Endothelial cell of umbilical vein (primary cell): ENCODE measurements around the gene CXCR1. TPM values are rescaled to one million over a fixed set of nuclear protein-coding genes. Genes with fewer than 3 reads are reported as not detected.

Experiments
- BruUV-seq: library from RNA; stranded (reverse); fragments of 400-500 nt; replicated peaks from 2 replicates; lab custom pipeline; 2021; lab: Mats Ljungman, UMichigan
- CTCF ChIA-PET: fragments of 300-600, 350-600 bp; sonication (Branson Sonifier 250); formaldehyde crosslinking; loops from one replicate; lab custom pipeline; 2021; ENCODE audit warnings: antibody characterized with exemption, inconsistent platforms; lab: Charles Lee
- POLR2A ChIA-PET: fragments of 300-600, 350-600 bp; sonication (Branson Sonifier 250); formaldehyde crosslinking; loops from one replicate; lab custom pipeline; 2021; ENCODE audit warnings: antibody characterized with exemption, inconsistent platforms; lab: Charles Lee
- DNase-seq: peaks from one replicate; pipeline ENCODE4 v3.0.0-alpha.2; 2011; ENCODE audit warnings: low read depth, low spot score
- FAIRE-seq: peaks from 2 replicates; lab custom pipeline; 2011; peaks lifted over from hg19 to GRCh38; lab: Jason Lieb, UNC
- H2AFZ ChIP-seq: 2 replicates; pipeline ENCODE4 v1.6.0; 2012; ENCODE audit warnings: low read depth, low read length, control low read depth, inconsistent platforms
- H3K27ac ChIP-seq: 2 replicates; pipeline ENCODE4 v1.5.1; 2011; ENCODE audit warnings: low read depth, mild to moderate bottlenecking, control low read depth, low read length, moderate library complexity; ENCODE audit not compliant: insufficient read depth
- H3K27me3 ChIP-seq, 2 experiments: 2 replicates each; pipeline versions ENCODE4 v1.6.0 to v1.6.1; 2011; ENCODE audit warnings: low read length in 2 of 2, mixed read lengths in 1 of 2; ENCODE audit not compliant: control insufficient read depth in 2 of 2, insufficient read depth in 2 of 2
- H3K36me3 ChIP-seq, 2 experiments: 2 replicates in 1 of 2; 3 replicates in 1 of 2; pipeline ENCODE4 v1.5.1; 2011; ENCODE audit warnings: low read length in 2 of 2, mild to moderate bottlenecking in 1 of 2, moderate library complexity in 1 of 2; ENCODE audit not compliant: control insufficient read depth in 2 of 2, insufficient read depth in 2 of 2; ENCODE audit errors: extremely low read depth in 1 of 2
- H3K4me1 ChIP-seq: 3 replicates; pipeline ENCODE4 v1.5.1; 2011; ENCODE audit warnings: mild to moderate bottlenecking, low read length; ENCODE audit not compliant: control insufficient read depth, insufficient read depth; ENCODE audit errors: extremely low read depth
- H3K4me2 ChIP-seq: 2 replicates; pipeline ENCODE4 v1.6.1; 2011; ENCODE audit warnings: low read length, control low read depth, mixed read lengths; ENCODE audit not compliant: insufficient read depth
- H3K4me3 ChIP-seq, 3 experiments: fragments of 200-600 bp in 1 of 3; sonication (generic), shearing (Covaris generic) in 1 of 3; replicated peaks in 1 of 3; 2 replicates each; pipeline ENCODE4 v1.5.1; 2011 to 2016; ENCODE audit warnings: control low read depth in 3 of 3, low read length in 3 of 3, mild to moderate bottlenecking in 2 of 3, inconsistent platforms in 1 of 3, low read depth in 1 of 3, moderate library complexity in 1 of 3; ENCODE audit not compliant: insufficient read depth in 1 of 3
- H3K79me2 ChIP-seq: 2 replicates; pipeline ENCODE4 v1.6.0; 2012; ENCODE audit warnings: low read length, inconsistent platforms; ENCODE audit not compliant: control insufficient read depth, insufficient read depth
- H3K9ac ChIP-seq: replicated peaks from 2 replicates; pipeline ENCODE3; 2011; ENCODE audit warnings: low read length, control low read depth; ENCODE audit not compliant: insufficient read depth; ENCODE audit errors: extremely low read depth
- H3K9me1 ChIP-seq: replicated peaks from 3 replicates; pipeline ENCODE4 v1.6.0; 2011; ENCODE audit warnings: mild to moderate bottlenecking, low read length; ENCODE audit not compliant: control insufficient read depth, insufficient read depth; ENCODE audit errors: extremely low read depth
- H3K9me3 ChIP-seq: replicated peaks from 2 replicates; pipeline ENCODE4 v1.5.1; 2012; ENCODE audit warnings: low read length, inconsistent platforms; ENCODE audit not compliant: control insufficient read depth, insufficient read depth
- H4K20me1 ChIP-seq: replicated peaks from 2 replicates; pipeline ENCODE3; 2011; ENCODE audit warnings: mild to moderate bottlenecking, low read length; ENCODE audit not compliant: control insufficient read depth, insufficient read depth; ENCODE audit errors: extremely low read depth
- CTCF ChIP-seq, 2 donors: IDR thresholded peaks; 1 replicate in 1 of 2; 2 replicates in 1 of 2; pipeline ENCODE4 v1.5.1; 2011; ENCODE audit warnings: low read length in 2 of 2, mild to moderate bottlenecking in 2 of 2, moderate library complexity in 2 of 2, control low read depth in 1 of 2, inconsistent platforms in 1 of 2, low read depth in 1 of 2; ENCODE audit not compliant: insufficient read depth in 1 of 2; ENCODE audit errors: extremely low read depth in 1 of 2
- EZH2 ChIP-seq: IDR thresholded peaks from 2 replicates; pipeline ENCODE4 v1.6.1; 2012; ENCODE audit warnings: borderline replicate concordance, low read depth, mild to moderate bottlenecking, moderate library complexity, low read length, inconsistent platforms; ENCODE audit not compliant: severe bottlenecking
- FOS ChIP-seq: IDR thresholded peaks from 2 replicates; pipeline ENCODE4 v1.6.1; 2011; ENCODE audit warnings: mild to moderate bottlenecking, low read length, moderate library complexity, borderline replicate concordance; ENCODE audit not compliant: insufficient read depth
- GATA2 ChIP-seq: IDR thresholded peaks from 2 replicates; pipeline ENCODE4 v1.7.0; 2011; ENCODE audit warnings: low read depth, mild to moderate bottlenecking, moderate library complexity, mixed read lengths, low read length; ENCODE audit not compliant: insufficient read length, insufficient read depth
- JUN ChIP-seq: IDR thresholded peaks from 2 replicates; pipeline ENCODE4 v1.6.1; 2011; ENCODE audit warnings: borderline replicate concordance, low read depth; ENCODE audit not compliant: insufficient read length, insufficient read depth
- MAX ChIP-seq: IDR thresholded peaks from 2 replicates; pipeline ENCODE4 v1.6.1; 2011; ENCODE audit not compliant: insufficient read depth, insufficient read length
- MYC ChIP-seq: IDR thresholded peaks from one replicate; pipeline ENCODE4 v1.6.1; 2011; ENCODE audit warnings: mild to moderate bottlenecking, low read depth, low read length
- POLR2A ChIP-seq: IDR thresholded peaks from 2 replicates; pipeline ENCODE4 v1.6.1; 2012; ENCODE audit warnings: low read depth, mild to moderate bottlenecking, control low read depth, low read length
- POLR2AphosphoS5 ChIP-seq: IDR thresholded peaks from 2 replicates; pipeline ENCODE4 v1.6.1; 2012; ENCODE audit warnings: low read depth, mild to moderate bottlenecking, control low read depth, low read length, moderate library complexity; ENCODE audit not compliant: insufficient read depth
- dilution Hi-C: fragments of 300-500 bp; cut with MboI; formaldehyde crosslinking; loops from one replicate; pipeline ENCODE4 v1.15.0; 2019; ENCODE audit warnings: low sequenced_read_pairs; ENCODE audit not compliant: extremely low pct_ligation_motif_present
- intact Hi-C: fragments of 100-400 bp; cut with micrococcal nuclease; formaldehyde crosslinking; loops from one replicate; pipeline ENCODE4 v1.10.0; 2022
- polyA plus RNA-seq, 4 experiments: library from polyadenylated mRNA; depleted of rRNA in 3 of 4; stranded (reverse) in 3 of 4; unstranded in 1 of 4; fragments of >200 nt; gene quantifications; 2 replicates each; pipeline versions ENCODE4 v1.2.1 to v1.2.3, GENCODE V29; 2011 to 2012; ENCODE audit warnings: missing spikeins in 1 of 4
- total RNA-seq: library from RNA; stranded (reverse); gene quantifications from 2 replicates; pipeline ENCODE4 v1.2.3, GENCODE V29; 2021

Gene CXCR1
- total and polyA plus RNA-seq, 2 donors (not counting 3 experiments of a cell fraction or from before 2014, with no cell fraction given), result not detected

- CTCF ChIA-PET, result no interaction called here
Observed at GRCh38 chr2:218127929-218128455, 38.8 kb downstream of the CXCR1 start.

More at GRCh38 chr2:218127929-218128455, 38.8 kb downstream of the CXCR1 start:
- no TSS peak for BruUV-seq
- DNase-seq (no peak), FAIRE-seq (no peak)
- POLR2A ChIA-PET, result no interaction called here
- Histone ChIP-seq H3K36me3 (no peaks in the 10 kb centered on the region), H3K4me2 (no peak overlapping the region), H3K9ac (no peak overlapping the region), H3K27me3 (peaks cover 1 to 3% of the 10 kb centered on the region in 2 experiments), H2AFZ (no peak overlapping the region), H3K9me3 (no peaks in the 10 kb centered on the region), H3K4me3 (no peak overlapping the region), H3K27ac (no peak overlapping the region), H3K4me1 (no peaks in the 10 kb centered on the region), H3K79me2 (no peaks in the 10 kb centered on the region), H4K20me1 (no peaks in the 10 kb centered on the region), H3K9me1 (no peaks in the 10 kb centered on the region)
- intact Hi-C loops (no loop called here), dilution Hi-C loops (no loop called here)
- TF ChIP-seq FOS (no peak), GATA2 (no peak), JUN (no peak), EZH2 (no peak), MYC (no peak), POLR2A (no peak), POLR2AphosphoS5 (no peak), MAX (no peak), CTCF (IDR thresholded peaks at IDR 0.05; ENCODE audit: extremely low read depth in 1 of 2, insufficient read depth in 1 of 2, low read depth in 1 of 2, low read length in 2 of 2) (no peak)
